Stimulated activated CD8-positive, alpha-beta memory T cell treated with anti-CD3 and anti-CD28 coated beads, Interleukin-4, amount 100 ng/mL, for 24 hours (primary cell): ENCODE data around the gene TMEM179.

Experiments used
- DNase-seq: peaks from one replicate; pipeline ENCODE4 v3.0.0-alpha.2; 2020; ENCODE audit warnings: low read depth

TMEM179 gene

DNA sequence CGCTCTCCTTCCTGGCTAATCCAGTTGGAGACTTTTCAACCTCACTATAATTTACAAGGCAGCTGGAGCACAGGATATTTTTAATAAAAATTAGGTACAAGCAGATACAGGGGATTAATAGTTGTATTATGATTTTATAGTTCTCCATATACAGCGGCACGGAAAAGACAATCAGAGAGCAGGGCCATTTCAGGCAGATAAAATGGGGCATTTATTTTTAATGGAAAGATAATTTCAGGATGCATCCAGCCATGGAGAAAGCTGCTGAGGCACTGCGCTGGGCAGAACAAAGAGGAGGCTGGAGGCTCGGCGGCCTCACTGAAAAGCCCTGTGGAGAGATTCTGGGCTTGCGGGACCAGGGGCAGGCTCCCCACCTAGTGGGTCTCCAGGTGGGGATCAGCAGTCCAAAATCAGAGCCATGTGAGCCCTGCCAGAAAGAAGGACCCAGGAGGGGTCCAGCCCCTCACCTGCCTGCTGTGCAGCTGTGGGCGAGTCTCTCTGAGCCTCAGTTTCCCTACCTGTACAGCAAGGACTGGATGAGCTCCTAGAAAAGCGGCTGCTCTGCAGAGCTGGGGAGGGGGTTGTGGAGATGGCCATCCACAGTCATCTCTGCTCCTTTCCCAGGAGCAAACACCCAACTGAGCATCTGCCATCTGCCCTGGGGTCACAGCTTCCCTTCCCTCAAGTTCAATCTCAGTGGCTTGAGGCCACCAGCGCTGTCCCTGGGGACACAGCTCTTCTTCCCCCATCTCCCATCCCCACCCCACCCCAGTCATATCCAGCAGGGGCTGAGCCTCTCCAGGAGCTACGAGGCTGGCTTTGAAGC is 48.9 kb downstream of the TMEM179 start:
- no peak for DNase-seq

- DNase-seq = no peak
Measured at GRCh38 chr14:104554608-104555429, 49.8 kb downstream of the TMEM179 start.

DNA sequence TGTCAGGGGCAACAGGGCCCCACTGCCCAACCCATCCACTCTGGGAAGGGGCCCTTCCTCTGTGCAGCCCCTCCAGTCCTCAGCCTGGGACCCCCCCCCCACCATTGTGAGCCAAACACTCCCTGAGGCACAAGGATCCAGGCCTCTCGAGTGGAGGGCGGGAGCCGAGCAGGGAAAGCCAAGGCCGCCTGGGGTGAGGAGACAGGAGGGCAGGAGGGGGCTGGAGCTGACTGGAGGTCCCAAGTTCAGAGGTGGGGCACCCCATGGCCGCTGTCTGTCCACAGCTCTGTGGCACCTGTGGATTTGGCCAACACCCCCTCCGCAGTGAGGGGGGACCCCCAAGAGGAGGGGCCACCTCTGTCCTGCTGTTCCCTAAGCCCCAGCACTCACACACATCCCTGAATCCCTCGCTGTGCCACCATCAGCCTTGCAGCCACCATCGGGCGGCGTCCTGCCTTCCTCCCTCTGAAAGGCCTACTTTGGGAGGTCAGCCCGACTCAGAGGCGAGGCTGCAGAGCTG is 50.4 kb downstream of the TMEM179 start:
- no peak for DNase-seq

DNA sequence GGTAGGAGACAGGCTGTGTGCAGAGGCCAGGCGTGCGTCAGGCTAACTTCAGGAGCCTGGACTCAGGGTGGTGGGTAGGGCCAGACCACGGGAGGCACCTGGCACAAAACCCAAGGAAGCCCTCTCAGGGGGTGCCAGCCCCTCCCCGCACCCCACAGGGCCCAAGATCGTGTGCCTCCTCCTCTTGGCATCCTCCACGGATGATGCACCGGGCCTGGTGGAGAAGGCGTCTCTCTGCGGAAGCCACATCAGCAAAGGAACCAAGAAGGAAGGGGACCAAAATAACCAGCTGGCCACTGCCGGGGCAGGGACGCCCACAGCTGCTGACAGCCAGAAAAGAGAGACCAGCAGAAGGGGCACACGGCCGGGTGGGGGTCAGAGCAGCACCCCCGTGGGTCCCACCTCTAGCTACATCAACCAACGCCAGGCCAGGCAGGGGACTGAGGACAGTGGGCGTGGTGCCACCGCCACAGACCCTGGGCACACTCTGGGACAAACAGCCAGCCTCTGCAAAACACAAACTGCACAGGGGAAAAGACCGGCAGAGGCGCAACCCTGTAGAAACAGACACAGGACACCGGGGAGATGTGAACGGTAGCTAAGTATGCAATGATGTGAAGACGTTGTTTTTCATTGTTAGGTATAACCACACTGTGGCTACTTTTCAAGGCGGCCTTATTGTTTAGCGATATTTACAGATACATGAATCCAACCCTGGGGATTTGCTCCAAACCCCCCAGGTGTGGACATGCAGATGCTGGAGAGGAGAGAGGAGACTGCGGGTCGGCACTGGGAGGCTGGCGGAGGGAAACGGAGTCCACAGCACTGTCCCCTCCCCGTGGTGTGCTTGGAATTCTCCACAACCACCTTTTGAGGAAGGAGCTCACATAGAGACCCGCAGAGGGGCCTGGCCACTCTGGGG is 51.1 kb downstream of the TMEM179 start:
- no peak for DNase-seq

GRCh38 chr14:104552738-104553125 is 51.8 kb downstream of the TMEM179 start:
- no peak for DNase-seq

GRCh38 chr14:104551851-104552737 is 52.5 kb downstream of the TMEM179 start:
- no peak for DNase-seq

DNA sequence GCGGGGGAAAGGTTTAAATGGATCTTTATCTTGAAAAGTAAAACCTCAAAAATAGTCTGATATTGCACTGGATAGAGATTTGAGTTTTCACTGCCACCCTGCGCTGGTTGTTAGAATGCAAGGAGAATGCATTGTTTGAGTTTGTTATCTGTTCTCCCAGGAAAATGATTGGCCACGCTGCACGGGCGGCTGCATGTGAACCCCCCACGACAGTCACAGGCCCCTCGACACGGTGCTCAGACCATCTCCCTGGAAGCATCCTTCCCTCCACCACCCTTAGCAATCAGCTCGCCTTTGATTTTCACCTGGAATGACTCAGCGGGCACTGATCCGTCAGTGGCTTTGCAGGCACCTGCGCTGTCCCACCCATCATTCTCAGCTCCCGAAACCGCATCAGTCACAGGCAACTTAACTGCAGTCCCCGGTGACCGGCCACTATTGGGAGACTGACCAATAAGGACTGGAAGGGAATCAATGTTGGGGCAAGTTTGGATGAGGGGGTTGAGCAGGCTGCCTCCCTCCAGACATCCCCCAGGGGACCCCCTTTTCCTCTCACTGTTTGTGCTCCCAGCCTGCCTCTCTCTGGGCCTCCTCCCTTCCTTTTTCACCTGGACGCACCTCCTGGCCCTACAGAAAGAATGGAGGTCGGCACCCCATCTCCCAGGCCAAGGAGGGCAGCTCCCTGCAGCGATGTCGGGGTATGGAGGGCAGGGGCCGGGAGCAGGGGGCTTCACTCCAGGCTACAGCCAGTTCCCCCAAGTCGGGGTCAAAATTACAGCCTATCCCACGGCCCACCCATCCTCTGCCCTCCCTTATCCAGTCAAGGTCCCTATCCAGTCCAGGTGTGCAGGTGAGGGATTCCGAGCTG is 53.5 kb downstream of the TMEM179 start:
- DNase-seq = no peak

GRCh38 chr14:104550340-104550860 is 54.2 kb downstream of the TMEM179 start:
- DNase-seq = no peak

- DNase-seq = no peak
Measured at GRCh38 chr14:104549536-104550339, 54.8 kb downstream of the TMEM179 start.

DNA sequence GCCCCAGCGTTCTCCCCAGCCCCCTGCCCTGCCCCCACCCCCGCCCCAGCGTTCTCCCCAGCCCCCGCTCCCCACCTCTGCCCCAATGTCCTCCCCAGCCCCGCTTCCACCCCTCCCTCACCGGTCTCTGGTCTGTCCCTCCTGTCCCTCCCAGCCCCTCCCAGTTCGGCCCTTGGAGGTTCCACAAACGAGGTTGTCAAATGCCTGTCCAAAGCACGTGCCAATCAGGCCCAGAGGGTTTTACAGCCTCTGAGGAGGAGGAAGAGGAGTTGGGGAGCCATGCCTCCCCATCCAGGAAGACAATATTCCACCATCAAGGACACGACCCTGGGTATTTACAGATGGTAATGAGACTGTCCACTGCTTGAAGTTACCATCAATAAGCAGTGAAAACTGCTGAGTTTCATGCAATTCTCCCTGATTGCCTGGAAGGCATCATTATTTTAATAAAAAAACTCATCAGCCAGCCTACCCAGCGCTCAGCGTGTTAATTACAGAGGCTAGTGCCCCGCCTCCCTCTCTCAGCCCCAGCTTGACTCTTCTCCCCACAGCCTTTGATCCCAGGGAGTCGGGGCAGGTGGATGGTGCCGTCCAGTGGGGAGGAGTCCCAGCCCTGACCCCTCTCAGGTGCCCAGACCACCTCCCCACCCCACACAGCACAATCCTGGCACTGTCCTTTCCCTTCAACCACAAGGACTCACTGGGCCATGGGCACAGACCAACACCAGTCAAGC is 55.6 kb downstream of the TMEM179 start:
- DNase-seq = no peak

DNA sequence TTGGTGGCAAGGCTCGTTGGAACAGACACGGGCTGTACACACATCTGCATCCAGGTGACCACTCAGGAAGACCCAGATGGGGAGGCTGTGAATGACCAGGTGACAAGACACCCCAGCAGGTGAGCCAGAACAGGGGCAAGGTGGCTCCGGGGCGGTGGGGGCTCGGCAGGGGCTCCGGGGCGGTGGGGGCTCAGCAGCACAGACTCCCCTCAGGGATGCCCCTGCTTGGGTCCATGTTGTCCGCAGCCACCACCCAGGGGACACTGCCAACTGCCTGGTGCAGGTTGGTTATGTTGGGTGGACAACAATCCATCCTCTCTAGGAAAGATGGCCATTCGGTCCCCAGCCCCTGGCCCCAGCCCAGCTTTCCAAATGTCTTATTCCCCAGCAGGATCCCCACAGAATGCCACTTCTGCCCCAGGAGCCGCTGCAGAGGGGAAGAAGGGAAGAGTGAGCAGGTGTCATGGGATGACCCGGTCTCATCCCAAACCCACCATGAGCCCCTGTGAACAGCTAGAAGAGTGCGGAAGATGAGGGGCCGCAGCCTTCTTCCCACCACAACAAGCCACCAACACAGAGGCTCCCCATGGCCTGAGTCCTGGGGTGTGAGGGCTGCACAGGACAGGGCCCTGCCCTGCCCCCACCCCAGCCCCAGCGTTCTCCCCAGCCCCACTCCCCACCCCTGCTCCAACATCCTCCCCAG is 56.4 kb downstream of the TMEM179 start:
- no peak for DNase-seq

- DNase-seq = no peak
Measured at GRCh38 chr14:104547310-104547997, 57.1 kb downstream of the TMEM179 start.

- DNase-seq = no peak
Measured at GRCh38 chr14:104546591-104547309, 57.8 kb downstream of the TMEM179 start.

GRCh38 chr14:104545942-104546501 is 58.5 kb downstream of the TMEM179 start:
- DNase-seq = no peak

DNA sequence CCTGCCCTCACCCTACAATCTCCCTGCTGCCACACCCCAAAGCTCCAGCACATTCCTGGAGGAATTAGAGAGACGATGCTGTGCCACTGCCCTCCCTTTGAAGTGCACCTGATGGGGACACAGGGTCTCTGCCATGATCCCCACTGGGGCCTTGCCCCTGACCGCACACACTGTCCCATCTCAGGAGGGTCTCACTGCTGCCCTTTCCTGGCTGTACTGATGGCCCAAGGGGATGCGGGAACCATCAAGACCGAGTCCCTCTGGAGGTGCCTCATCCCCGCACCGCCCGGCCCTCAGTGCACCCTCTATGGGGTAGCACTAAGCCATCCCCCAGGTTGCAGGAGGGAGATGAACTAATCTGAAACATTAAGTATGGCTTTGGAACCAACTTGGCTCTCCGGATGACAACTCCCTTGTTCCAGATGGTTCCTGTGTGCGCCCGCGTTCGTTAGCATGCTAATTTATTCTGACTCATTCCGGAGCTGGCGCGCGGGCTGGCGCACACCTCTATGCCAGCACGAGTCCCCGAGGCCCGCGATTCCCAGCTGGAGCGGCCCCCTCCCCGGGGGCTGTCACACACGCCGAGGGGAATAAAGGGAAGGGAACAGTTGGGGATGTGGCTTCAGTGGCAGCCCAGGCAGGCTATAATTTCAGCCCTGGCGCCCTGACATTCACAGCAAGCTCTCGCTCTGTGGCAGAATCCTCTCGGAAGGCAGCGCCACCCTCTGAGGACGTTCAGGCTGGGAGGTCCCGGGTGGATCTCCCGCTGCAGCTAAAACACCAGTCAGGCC is 59.2 kb downstream of the TMEM179 start:
- no peak for DNase-seq
